Caco-2 (cell line): ENCODE data around the gene CACNA1C. TPM values are rescaled to one million over a fixed set of nuclear protein-coding genes. Genes with fewer than 3 reads are reported as not detected.

ENCODE experiments used
- BruUV-seq: library from RNA; stranded (reverse); fragments of 400-500 nt; replicated peaks from 2 replicates; lab custom pipeline; 2021; lab: Mats Ljungman, UMichigan
- CTCF ChIA-PET: fragments of 300-600 bp; sonication (Branson Sonifier 250); formaldehyde crosslinking; loops from one replicate; lab custom pipeline; 2022; ENCODE audit warnings: antibody characterized with exemption; lab: Charles Lee
- POLR2A ChIA-PET: fragments of 300-600 bp; sonication (Branson Sonifier 250); formaldehyde crosslinking; loops from one replicate; lab custom pipeline; 2022; ENCODE audit warnings: antibody characterized with exemption; lab: Charles Lee
- DNase-seq, 2 experiments: peaks; one replicate each; pipeline versions ENCODE4 v3.0.0 to v3.0.0-alpha.2; 2020 to 2022
- H3K27me3 ChIP-seq: replicated peaks from 2 replicates; pipeline ENCODE4 v1.6.0; 2011; ENCODE audit warnings: low read length; ENCODE audit not compliant: control insufficient read depth, insufficient read depth
- H3K36me3 ChIP-seq: 2 replicates; pipeline ENCODE4 v1.5.1; 2011; ENCODE audit warnings: low read length; ENCODE audit not compliant: control insufficient read depth, insufficient read depth
- H3K4me1 ChIP-seq: fragments of 250-450 bp; sonication (Bioruptor Pico); 2 replicates; pipeline ENCODE4 v1.5.1; 2020; ENCODE audit warnings: mild to moderate bottlenecking
- H3K4me3 ChIP-seq: 2 replicates; pipeline ENCODE4 v1.5.1; 2011; ENCODE audit warnings: low read depth, mild to moderate bottlenecking, control low read depth, low read length
- H3K9me3 ChIP-seq: fragments of 250-450 bp; sonication (Bioruptor Pico); 2 replicates; pipeline ENCODE4 v1.5.1; 2020; ENCODE audit warnings: mild to moderate bottlenecking, moderate library complexity
- H3K27ac Mint-ChIP-seq: one replicate; pipeline ENCODE4 v1.8.0; 2022; ENCODE audit warnings: mixed read lengths; ENCODE audit not compliant: unreplicated experiment
- H3K27me3 Mint-ChIP-seq: one replicate; pipeline ENCODE4 v1.8.0; 2022; ENCODE audit warnings: mixed read lengths; ENCODE audit not compliant: insufficient read depth, unreplicated experiment
- H3K36me3 Mint-ChIP-seq: one replicate; pipeline ENCODE4 v1.8.0; 2022; ENCODE audit warnings: mild to moderate bottlenecking, mixed read lengths; ENCODE audit not compliant: insufficient read depth, unreplicated experiment
- H3K4me1 Mint-ChIP-seq: one replicate; pipeline ENCODE4 v1.8.0; 2022; ENCODE audit warnings: low read depth, mixed read lengths; ENCODE audit not compliant: unreplicated experiment
- H3K4me3 Mint-ChIP-seq: one replicate; pipeline ENCODE4 v1.8.0; 2022; ENCODE audit warnings: mild to moderate bottlenecking, moderate library complexity, mixed read lengths; ENCODE audit not compliant: unreplicated experiment
- H3K9me3 Mint-ChIP-seq: one replicate; pipeline ENCODE4 v1.8.0; 2022; ENCODE audit warnings: mixed read lengths; ENCODE audit not compliant: unreplicated experiment
- intact Hi-C: fragments of 100-400 bp; cut with micrococcal nuclease; formaldehyde crosslinking; loops from one replicate; pipeline ENCODE4 v1.10.0; 2022; ENCODE audit not compliant: unreplicated experiment
- total RNA-seq: library from RNA; stranded (reverse); gene quantifications from 2 replicates; pipeline ENCODE4 v1.2.3, GENCODE V29; 2022
- TF ChIP-seq, protein P1 (sequence below), 2 experiments: fragments of 200-600 bp in 1 of 2; IDR thresholded peaks; 1 replicate in 1 of 2; 2 replicates in 1 of 2; pipeline versions ENCODE4 v1.5.1 to v1.8.0; 2011 to 2022; ENCODE audit warnings: antibody characterized with exemption in 1 of 2, control low read depth in 1 of 2, inconsistent platforms in 1 of 2, low read depth in 1 of 2, low read length in 1 of 2, mild to moderate bottlenecking in 1 of 2, moderate library complexity in 1 of 2; ENCODE audit not compliant: insufficient read depth in 1 of 2, severe bottlenecking in 1 of 2, unreplicated experiment in 1 of 2

Gene CACNA1C
- total RNA-seq, 1 experiment from 2014 or later = not detected

DNA sequence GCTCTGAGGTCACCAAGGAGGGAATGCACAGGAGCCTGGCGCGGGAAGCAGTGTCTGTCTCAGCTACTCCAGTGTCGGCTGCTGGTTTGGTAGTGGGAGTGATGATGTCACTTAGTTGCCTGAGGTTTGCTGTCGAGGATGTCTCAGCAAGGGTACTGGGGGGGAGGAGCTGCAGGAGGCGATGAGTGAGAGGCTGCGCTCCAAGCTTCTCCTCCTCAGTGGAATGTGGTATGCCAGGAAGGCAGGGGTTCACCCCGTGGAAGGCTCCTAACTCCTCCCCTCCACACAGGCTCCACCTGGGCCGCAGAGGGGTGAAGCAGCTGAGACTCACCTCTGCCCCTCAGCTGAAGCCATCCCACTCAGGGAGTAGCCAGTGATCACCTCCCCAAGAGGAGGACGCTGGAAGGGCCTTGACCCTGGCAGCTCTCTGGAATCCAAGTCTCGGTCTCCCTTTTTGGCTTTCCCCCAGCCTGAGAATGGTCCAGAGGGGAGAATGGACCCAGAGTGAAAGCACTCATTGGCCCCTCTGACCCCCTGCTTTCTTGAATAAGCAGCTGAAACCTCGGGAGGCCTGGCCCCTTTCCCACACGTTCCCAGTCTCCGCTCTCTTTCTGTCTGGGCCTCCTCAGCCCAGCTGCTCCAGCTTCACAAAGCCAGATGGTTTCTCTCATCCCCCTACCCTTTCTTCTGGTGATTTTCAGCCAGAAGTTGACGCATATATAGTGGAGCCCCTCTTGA, 563.0 kb downstream of the CACNA1C start:
- DNase-seq = no peak
- POLR2A ChIA-PET = no interaction called here
- TF ChIP-seq, protein P1, sequence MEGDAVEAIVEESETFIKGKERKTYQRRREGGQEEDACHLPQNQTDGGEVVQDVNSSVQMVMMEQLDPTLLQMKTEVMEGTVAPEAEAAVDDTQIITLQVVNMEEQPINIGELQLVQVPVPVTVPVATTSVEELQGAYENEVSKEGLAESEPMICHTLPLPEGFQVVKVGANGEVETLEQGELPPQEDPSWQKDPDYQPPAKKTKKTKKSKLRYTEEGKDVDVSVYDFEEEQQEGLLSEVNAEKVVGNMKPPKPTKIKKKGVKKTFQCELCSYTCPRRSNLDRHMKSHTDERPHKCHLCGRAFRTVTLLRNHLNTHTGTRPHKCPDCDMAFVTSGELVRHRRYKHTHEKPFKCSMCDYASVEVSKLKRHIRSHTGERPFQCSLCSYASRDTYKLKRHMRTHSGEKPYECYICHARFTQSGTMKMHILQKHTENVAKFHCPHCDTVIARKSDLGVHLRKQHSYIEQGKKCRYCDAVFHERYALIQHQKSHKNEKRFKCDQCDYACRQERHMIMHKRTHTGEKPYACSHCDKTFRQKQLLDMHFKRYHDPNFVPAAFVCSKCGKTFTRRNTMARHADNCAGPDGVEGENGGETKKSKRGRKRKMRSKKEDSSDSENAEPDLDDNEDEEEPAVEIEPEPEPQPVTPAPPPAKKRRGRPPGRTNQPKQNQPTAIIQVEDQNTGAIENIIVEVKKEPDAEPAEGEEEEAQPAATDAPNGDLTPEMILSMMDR (IDR thresholded peaks at IDR 0.05; ENCODE audit: insufficient read depth in 1 of 2, low read depth in 1 of 2, low read length in 1 of 2, severe bottlenecking in 1 of 2, unreplicated experiment in 1 of 2) = no peak
- H3K4me1 ChIP-seq = no peaks in the 10 kb centered on the region
- no peak overlapping the region for H3K4me3 ChIP-seq
- Mint-ChIP-seq H3K4me3 (no peak overlapping the region), H3K27ac (no peak overlapping the region), H3K36me3 (no peaks in the 10 kb centered on the region), H3K4me1 (no peaks in the 10 kb centered on the region), H3K9me3 (no peaks in the 10 kb centered on the region), H3K27me3 (peaks cover 33% of the 10 kb centered on the region)
- intact Hi-C loops = no loop called here
- H3K36me3 ChIP-seq = no peaks in the 10 kb centered on the region
- CTCF ChIA-PET = no interaction called here
- peaks cover 8% of the 10 kb centered on the region for H3K27me3 ChIP-seq
- no TSS peak for BruUV-seq
- H3K9me3 ChIP-seq = no peaks in the 10 kb centered on the region

DNA sequence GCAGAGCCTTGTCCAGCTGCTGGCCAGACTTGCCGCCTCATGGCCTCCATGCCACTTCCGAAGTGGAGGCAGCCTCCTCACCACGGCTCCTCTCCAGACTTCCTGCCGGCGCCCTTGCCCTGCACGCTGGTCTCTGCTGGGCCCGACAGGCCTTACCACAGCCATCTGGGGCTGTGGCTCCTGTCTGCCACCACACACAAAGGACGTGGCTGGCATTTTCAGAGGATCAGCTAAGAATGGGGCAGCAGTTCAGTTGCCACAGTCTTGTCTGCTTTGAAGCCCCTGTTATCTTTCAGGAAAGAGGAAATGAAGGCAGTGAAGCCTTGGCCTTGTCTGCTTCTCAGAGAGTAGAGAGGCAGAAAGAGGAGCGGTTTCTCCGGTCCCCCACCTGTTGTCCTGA, 564.0 kb downstream of the CACNA1C start:
- ChIA-PET CTCF (no interaction called here), POLR2A (no interaction called here)
- H3K4me3 ChIP-seq = no peak overlapping the region
- no peak overlapping the region for H3K4me3 Mint-ChIP-seq
- no peaks in the 10 kb centered on the region for H3K9me3 Mint-ChIP-seq
- no peaks in the 10 kb centered on the region for H3K4me1 ChIP-seq
- no TSS peak for BruUV-seq
- peaks cover 35% of the 10 kb centered on the region for H3K27me3 Mint-ChIP-seq
- TF ChIP-seq, protein P1 (IDR thresholded peaks at IDR 0.05; ENCODE audit: insufficient read depth in 1 of 2, low read depth in 1 of 2, low read length in 1 of 2, severe bottlenecking in 1 of 2, unreplicated experiment in 1 of 2) = no peak
- peaks cover 10% of the 10 kb centered on the region for H3K27me3 ChIP-seq
- H3K27ac Mint-ChIP-seq = no peak overlapping the region
- H3K4me1 Mint-ChIP-seq = no peaks in the 10 kb centered on the region
- no peaks in the 10 kb centered on the region for H3K36me3 ChIP-seq
- intact Hi-C loops = no loop called here
- no peaks in the 10 kb centered on the region for H3K9me3 ChIP-seq
- DNase-seq = no peak
- H3K36me3 Mint-ChIP-seq = no peaks in the 10 kb centered on the region

DNA sequence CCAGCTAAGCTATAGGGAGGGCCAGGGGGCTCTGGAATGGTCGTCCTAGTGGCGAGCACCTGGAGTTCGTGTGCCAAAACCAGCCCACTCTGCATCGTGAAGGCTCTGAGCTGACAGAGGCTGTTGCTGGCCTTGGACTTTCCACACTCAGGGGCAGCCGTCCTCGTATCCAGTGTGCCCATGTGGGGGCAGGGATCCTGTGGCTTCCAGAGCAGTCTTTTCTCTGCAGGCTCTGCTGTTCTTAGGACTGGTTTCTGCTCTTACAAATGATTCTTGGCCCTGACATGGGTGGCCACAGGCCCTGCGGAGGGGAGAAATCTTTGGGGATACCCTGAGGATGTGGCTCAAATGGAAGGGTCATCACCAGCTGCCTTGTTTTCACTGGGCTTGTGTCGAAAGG, 564.6 kb downstream of the CACNA1C start:
- Histone ChIP-seq H3K4me1 (no peaks in the 10 kb centered on the region), H3K9me3 (no peaks in the 10 kb centered on the region), H3K27me3 (peaks cover 10% of the 10 kb centered on the region), H3K36me3 (no peaks in the 10 kb centered on the region), H3K4me3 (no peak overlapping the region)
- H3K4me3 Mint-ChIP-seq = no peak overlapping the region
- no peaks in the 10 kb centered on the region for H3K36me3 Mint-ChIP-seq
- H3K27ac Mint-ChIP-seq = no peak overlapping the region
- no peaks in the 10 kb centered on the region for H3K9me3 Mint-ChIP-seq
- CTCF ChIA-PET = interaction anchor here (0.8 kb wide), 1 partner anchor 13 kb away, joined by 3 read pairs; no protein-coding TSS in a partner anchor
- TF ChIP-seq, protein P1 (IDR thresholded peaks at IDR 0.05; ENCODE audit: insufficient read depth in 1 of 2, low read depth in 1 of 2, low read length in 1 of 2, severe bottlenecking in 1 of 2, unreplicated experiment in 1 of 2) = no peak
- no TSS peak for BruUV-seq
- intact Hi-C loops = no loop called here
- no peaks in the 10 kb centered on the region for H3K4me1 Mint-ChIP-seq
- H3K27me3 Mint-ChIP-seq = peaks cover 35% of the 10 kb centered on the region
- no peak for DNase-seq
- POLR2A ChIA-PET = no interaction called here
